Inflammatory macrophage treated with lipopolysaccharide for 4 hours (primary cell): ENCODE measurements around the gene IGSF8.

Source experiments
- DNase-seq: peaks from one replicate; pipeline ENCODE4 v3.0.0-alpha.2; 2020

Gene IGSF8

GRCh38 chr1:160085686-160086455, 12.5 kb downstream of the IGSF8 start:
- peak; percentile 78 for DNase-seq

GRCh38 chr1:160084771-160085321, 13.6 kb downstream of the IGSF8 start:
- no peak for DNase-seq

GRCh38 chr1:160083968-160084770, 14.2 kb downstream of the IGSF8 start:
- DNase-seq: peak; percentile 20

- no peak for DNase-seq
Observed at GRCh38 chr1:160082926-160083325, 15.5 kb downstream of the IGSF8 start.

GRCh38 chr1:160082487-160082886, 15.9 kb downstream of the IGSF8 start:
- no peak for DNase-seq

- DNase-seq: no peak
Observed at GRCh38 chr1:160081261-160081936, 17.0 kb downstream of the IGSF8 start, which contains the start of gene KCNJ9. TSS of gene KCNJ9 (plus strand) at chr1:160081538. CDS start at chr1:160084031, 2,493 bp downstream.

- no peak for DNase-seq
Observed at GRCh38 chr1:160080381-160081100, 17.9 kb downstream of the IGSF8 start.

GRCh38 chr1:160079448-160079847, 19.0 kb downstream of the IGSF8 start:
- no peak for DNase-seq

- peak; percentile 62 for DNase-seq
Observed at GRCh38 chr1:160078512-160079195, 19.8 kb downstream of the IGSF8 start.

GRCh38 chr1:160077486-160077885, 20.9 kb downstream of the IGSF8 start:
- DNase-seq: peak; percentile 82

- DNase-seq: no peak
Observed at GRCh38 chr1:160076295-160076694, 22.1 kb downstream of the IGSF8 start.

GRCh38 chr1:160075836-160076235, 22.6 kb downstream of the IGSF8 start:
- DNase-seq: peak; percentile 92

- no peak for DNase-seq
Observed at GRCh38 chr1:160074865-160075264, 23.6 kb downstream of the IGSF8 start.

- no peak for DNase-seq
Observed at GRCh38 chr1:160071289-160071688, 27.1 kb downstream of the IGSF8 start.

- peak; percentile 70 for DNase-seq
Observed at GRCh38 chr1:160070243-160071163, 27.9 kb downstream of the IGSF8 start.

- DNase-seq: no peak
Observed at GRCh38 chr1:160069460-160070231, 28.8 kb downstream of the IGSF8 start, which contains the start of gene KCNJ10. TSS of gene KCNJ10 (minus strand) at chr1:160070160. CDS start at chr1:160042532, 27,628 bp downstream.

- no peak for DNase-seq
Observed at GRCh38 chr1:160068225-160068624, 30.2 kb downstream of the IGSF8 start.

GRCh38 chr1:160066829-160067745, 31.3 kb downstream of the IGSF8 start:
- no peak for DNase-seq

GRCh38 chr1:160064746-160065145, 33.7 kb downstream of the IGSF8 start:
- no peak for DNase-seq
